BJ (cell line): ENCODE results near the gene CCND3. TPM values are rescaled to one million over a fixed set of nuclear protein-coding genes. Genes with fewer than 3 reads are reported as not detected.

Experiments
- CTCF ChIA-PET: fragments of 350-600 bp; formaldehyde crosslinking; extraction: SDS; loops from one replicate; lab custom pipeline; 2021; ENCODE audit warnings: antibody characterized with exemption, inconsistent platforms; lab: Yijun Ruan, JAX
- POLR2A ChIA-PET: fragments of 300-600 bp; sonication (Branson Sonifier 250); formaldehyde crosslinking; extraction: SDS; loops from one replicate; lab custom pipeline; 2021; ENCODE audit warnings: antibody characterized with exemption; lab: Charles Lee
- DNase-seq: peaks from one replicate; pipeline ENCODE4 v3.0.0-alpha.2; 2011; ENCODE audit warnings: low read depth
- H3K27me3 ChIP-seq: 2 replicates; pipeline ENCODE4 v1.6.0; 2011; ENCODE audit warnings: low read length; ENCODE audit not compliant: control insufficient read depth, insufficient read depth
- H3K36me3 ChIP-seq: 2 replicates; pipeline ENCODE4 v1.5.1; 2011; ENCODE audit warnings: low read length; ENCODE audit not compliant: control insufficient read depth, insufficient read depth
- H3K4me3 ChIP-seq: 2 replicates; pipeline ENCODE4 v1.5.1; 2011; ENCODE audit warnings: low read depth, mild to moderate bottlenecking, control low read depth, low read length
- CTCF ChIP-seq: IDR thresholded peaks from 2 replicates; pipeline ENCODE4 v1.5.1; 2011; ENCODE audit warnings: low read depth, mild to moderate bottlenecking, control low read depth, inconsistent platforms, low read length, moderate library complexity; ENCODE audit not compliant: insufficient read depth
- polyA plus RNA-seq: library from polyadenylated mRNA; depleted of rRNA; stranded (reverse); fragments of >200 nt; gene quantifications from 2 replicates; pipeline ENCODE4 v1.2.3, GENCODE V29; 2011

Gene CCND3
- polyA plus RNA-seq, 1 experiment, result 38.5 TPM

- Histone ChIP-seq H3K36me3 (peaks cover 45% of the 10 kb centered on the region), H3K27me3 (no peaks in the 10 kb centered on the region), H3K4me3 (no peak overlapping the region)
- TF ChIP-seq CTCF, result no peak
- ChIA-PET POLR2A (no interaction called here), CTCF (interaction anchor here (0.7 to 10.5 kb wide), 3 partner anchors 11 to 146 kb away, joined by 3 to 152 read pairs (median 4); partner anchors contain the start of genes BYSL, MED20 and TAF8)
- DNase-seq, result no peak
Measured at GRCh38 chr6:41932378-41932777, 9.2 kb downstream of the CCND3 start.

- no peak for TF ChIP-seq CTCF
- CTCF ChIA-PET, result interaction anchor here (0.7 to 3.1 kb wide), 4 partner anchors 11 to 113 kb away, joined by 3 to 18 read pairs (median 5); partner anchors contain the start of genes BYSL and MED20
- H3K27me3 ChIP-seq, result no peaks in the 10 kb centered on the region
- H3K4me3 ChIP-seq, result no peak overlapping the region
- POLR2A ChIA-PET, result no interaction called here
- peaks cover 48% of the 10 kb centered on the region for H3K36me3 ChIP-seq
- DNase-seq, result no peak
Measured at GRCh38 chr6:41931792-41932191, 9.8 kb downstream of the CCND3 start.

GRCh38 chr6:41929924-41930323 lies 11.7 kb downstream of the CCND3 start:
- Histone ChIP-seq H3K36me3 (peaks cover 38% of the 10 kb centered on the region), H3K4me3 (no peak overlapping the region), H3K27me3 (no peaks in the 10 kb centered on the region)
- no peak for TF ChIP-seq CTCF
- POLR2A ChIA-PET, result no interaction called here
- no peak for DNase-seq
- CTCF ChIA-PET, result interaction anchor here (2.7 to 4.7 kb wide), 4 partner anchors 8 to 143 kb away, joined by 7 to 30 read pairs (median 18); partner anchors contain the start of genes BYSL, MED20 and TOMM6

- no peak overlapping the region for H3K4me3 ChIP-seq
- no peak for TF ChIP-seq CTCF
- ChIA-PET POLR2A (interaction anchor here (0.7 to 1.0 kb wide), 2 partner anchors 8 to 20 kb away, joined by 4 to 14 read pairs; no protein-coding TSS in a partner anchor), CTCF (interaction anchor here (4.7 kb wide), 1 partner anchor 11 kb away, joined by 30 read pairs; no protein-coding TSS in a partner anchor)
- H3K27me3 ChIP-seq, result no peaks in the 10 kb centered on the region
- H3K36me3 ChIP-seq, result peaks cover 28% of the 10 kb centered on the region
- DNase-seq, result no peak
Measured at GRCh38 chr6:41927253-41927652, 14.4 kb downstream of the CCND3 start.

GRCh38 chr6:41922154-41922553 lies 19.5 kb downstream of the CCND3 start:
- CTCF ChIA-PET, result interaction anchor here (0.7 to 5.4 kb wide), 9 partner anchors 8 to 134 kb away, joined by 3 to 83 read pairs (median 7); partner anchors contain the start of gene TOMM6
- no peak for DNase-seq
- peak overlapping the region; percentile 77 for H3K4me3 ChIP-seq
- no peaks in the 10 kb centered on the region for H3K27me3 ChIP-seq
- POLR2A ChIA-PET, result interaction anchor here (0.6 kb wide), 1 partner anchor 134 kb away, joined by 5 read pairs; the partner anchor contains the start of gene TOMM6
- H3K36me3 ChIP-seq, result peaks cover 1% of the 10 kb centered on the region
- no peak for TF ChIP-seq CTCF
